Hepatocyte (in vitro differentiated cells): ENCODE measurements around the gene ROBO1. TPM values are rescaled to one million over a fixed set of nuclear protein-coding genes. Genes with fewer than 3 reads are reported as not detected.

ENCODE experiments used
- DNase-seq: peaks from one replicate; pipeline ENCODE4 v3.0.0-alpha.2; 2016; ENCODE audit warnings: low spot score
- H2AFZ ChIP-seq: fragments of 200-600 bp; sonication (generic); 2 replicates; pipeline ENCODE4 v1.6.0; 2016; ENCODE audit warnings: antibody characterized with exemption, mild to moderate bottlenecking
- H3K27ac ChIP-seq: fragments of 200-600 bp; sonication (generic); 2 replicates; pipeline ENCODE4 v1.5.1; 2016; ENCODE audit warnings: mild to moderate bottlenecking
- H3K27me3 ChIP-seq: fragments of 200-600 bp; sonication (generic); 2 replicates; pipeline ENCODE4 v1.6.1; 2016
- H3K36me3 ChIP-seq: fragments of 200-600 bp; sonication (generic); replicated peaks from 2 replicates; pipeline ENCODE4 v1.5.1; 2016; ENCODE audit warnings: low read depth; ENCODE audit not compliant: insufficient read depth
- H3K4me1 ChIP-seq: fragments of 200-600 bp; sonication (generic); 2 replicates; pipeline ENCODE4 v1.5.1; 2016; ENCODE audit warnings: mild to moderate bottlenecking, moderate library complexity; ENCODE audit not compliant: insufficient read depth
- H3K4me2 ChIP-seq: fragments of 200-600 bp; sonication (generic); 2 replicates; pipeline ENCODE4 v1.6.0; 2016
- H3K4me3 ChIP-seq: fragments of 200-600 bp; sonication (generic); 2 replicates; pipeline ENCODE4 v1.5.1; 2016; ENCODE audit warnings: mild to moderate bottlenecking
- H3K79me2 ChIP-seq: fragments of 200-600 bp; sonication (generic); 2 replicates; pipeline ENCODE4 v1.6.0; 2017; ENCODE audit warnings: mild to moderate bottlenecking
- H3K9me2 ChIP-seq: fragments of 200-600 bp; sonication (generic); replicated peaks from 2 replicates; pipeline ENCODE4 v1.6.0; 2017; ENCODE audit warnings: mild to moderate bottlenecking; ENCODE audit not compliant: insufficient read depth
- H3K9me3 ChIP-seq: fragments of 200-600 bp; sonication (generic); 2 replicates; pipeline ENCODE4 v1.5.1; 2016; ENCODE audit warnings: low read depth, mild to moderate bottlenecking
- H4K20me1 ChIP-seq: fragments of 200-600 bp; sonication (generic); 2 replicates; pipeline ENCODE4 v1.6.0; 2016; ENCODE audit warnings: mild to moderate bottlenecking; ENCODE audit not compliant: insufficient read depth, poor library complexity, severe bottlenecking
- EZH2 ChIP-seq: fragments of 200-600 bp; sonication (generic); IDR thresholded peaks from 2 replicates; pipeline ENCODE4 v1.6.1; 2016; ENCODE audit warnings: antibody characterized with exemption, mild to moderate bottlenecking, borderline replicate concordance
- EZH2phosphoT487 ChIP-seq: fragments of 200-600 bp; sonication (generic); IDR thresholded peaks from one replicate; pipeline ENCODE4 v1.6.1; 2018; ENCODE audit warnings: antibody characterized with exemption, mild to moderate bottlenecking, low read depth, moderate library complexity; ENCODE audit not compliant: unreplicated experiment, severe bottlenecking
- WGBS: methylation state at CpG from one replicate; pipeline ENCODE4 v1.1.6; 2016; ENCODE audit warnings: low lambda C conversion rate; ENCODE audit errors: missing lambda C conversion rate; 5-methylcytosine and 5-hydroxymethylcytosine counted together
- polyA plus RNA-seq: library from polyadenylated mRNA; unstranded; fragments of >200 nt; fragmentation: Nextera tagmentation; extraction: Ambion mirVana; gene quantifications from 2 replicates; pipeline ENCODE4 v1.2.1, GENCODE V29; 2016
- total RNA-seq: library from RNA; depleted of rRNA; stranded (reverse); fragments of >200 nt; gene quantifications from 2 replicates; pipeline ENCODE4 v1.2.3, GENCODE V29; 2014
- TF ChIP-seq, protein P1 (sequence below): fragments of 200-600 bp; sonication (generic); IDR thresholded peaks from 2 replicates; pipeline ENCODE4 v1.5.1; 2016; ENCODE audit warnings: antibody characterized with exemption, mild to moderate bottlenecking; ENCODE audit not compliant: poor library complexity

Gene ROBO1
- total and polyA plus RNA-seq, 2 experiments from 2014 or later, result 13.6 to 44.3 TPM

DNA sequence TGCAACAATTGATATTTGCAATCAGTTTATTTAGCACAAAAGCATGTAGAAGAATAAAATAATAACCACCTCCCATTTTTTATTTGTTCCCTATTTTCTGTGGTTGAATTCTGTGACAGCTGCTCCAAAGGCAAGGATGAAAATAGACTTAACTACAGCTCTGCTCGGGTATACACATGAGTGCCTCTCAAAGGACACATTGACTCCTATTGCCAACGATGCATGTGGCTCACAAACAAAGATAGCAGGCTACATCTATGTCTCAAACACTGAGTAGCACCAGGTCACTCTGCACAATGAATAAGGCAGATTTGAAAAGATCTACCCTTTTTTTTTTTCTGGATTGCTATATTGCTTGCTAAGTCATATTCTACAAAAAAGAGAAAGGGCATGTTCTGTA is 612.9 kb downstream of the ROBO1 start:
- no peaks in the 10 kb centered on the region for H3K9me2 ChIP-seq
- no peak overlapping the region for H2AFZ ChIP-seq
- no peak overlapping the region for H3K4me2 ChIP-seq
- no peak for DNase-seq
- no peaks in the 10 kb centered on the region for H3K36me3 ChIP-seq
- H3K9me3 ChIP-seq, result no peaks in the 10 kb centered on the region
- no peaks in the 10 kb centered on the region for H3K4me1 ChIP-seq
- no peak overlapping the region for H3K4me3 ChIP-seq
- no peak overlapping the region for H3K27ac ChIP-seq
- WGBS, result 73% methylated on average over 2 of the region's 2 CpGs
- H3K79me2 ChIP-seq, result no peaks in the 10 kb centered on the region
- no peaks in the 10 kb centered on the region for H4K20me1 ChIP-seq
- H3K27me3 ChIP-seq, result no peaks in the 10 kb centered on the region
- TF ChIP-seq EZH2, result no peak
- TF ChIP-seq EZH2phosphoT487, result no peak
- TF ChIP-seq, protein P1, sequence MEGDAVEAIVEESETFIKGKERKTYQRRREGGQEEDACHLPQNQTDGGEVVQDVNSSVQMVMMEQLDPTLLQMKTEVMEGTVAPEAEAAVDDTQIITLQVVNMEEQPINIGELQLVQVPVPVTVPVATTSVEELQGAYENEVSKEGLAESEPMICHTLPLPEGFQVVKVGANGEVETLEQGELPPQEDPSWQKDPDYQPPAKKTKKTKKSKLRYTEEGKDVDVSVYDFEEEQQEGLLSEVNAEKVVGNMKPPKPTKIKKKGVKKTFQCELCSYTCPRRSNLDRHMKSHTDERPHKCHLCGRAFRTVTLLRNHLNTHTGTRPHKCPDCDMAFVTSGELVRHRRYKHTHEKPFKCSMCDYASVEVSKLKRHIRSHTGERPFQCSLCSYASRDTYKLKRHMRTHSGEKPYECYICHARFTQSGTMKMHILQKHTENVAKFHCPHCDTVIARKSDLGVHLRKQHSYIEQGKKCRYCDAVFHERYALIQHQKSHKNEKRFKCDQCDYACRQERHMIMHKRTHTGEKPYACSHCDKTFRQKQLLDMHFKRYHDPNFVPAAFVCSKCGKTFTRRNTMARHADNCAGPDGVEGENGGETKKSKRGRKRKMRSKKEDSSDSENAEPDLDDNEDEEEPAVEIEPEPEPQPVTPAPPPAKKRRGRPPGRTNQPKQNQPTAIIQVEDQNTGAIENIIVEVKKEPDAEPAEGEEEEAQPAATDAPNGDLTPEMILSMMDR, result no peak

DNA sequence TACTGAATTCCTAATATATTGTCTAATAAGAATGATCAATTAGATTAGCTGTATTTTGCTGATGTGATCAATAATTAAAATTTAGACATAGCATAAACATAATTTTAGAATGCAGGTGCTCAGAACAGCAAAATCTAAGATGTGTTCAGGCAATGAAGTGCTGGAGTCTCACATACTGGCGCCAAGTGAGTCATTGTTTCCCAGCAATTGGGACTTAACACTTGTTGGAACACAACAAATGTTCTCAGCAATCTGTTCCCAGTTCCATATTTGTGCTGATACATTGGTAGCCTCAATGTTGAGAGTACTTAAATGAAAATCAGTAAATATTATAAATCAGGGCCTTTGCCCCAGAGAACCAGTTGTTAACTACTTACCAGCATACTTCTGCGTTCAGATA is 619.0 kb downstream of the ROBO1 start:
- no peak for DNase-seq
- no peak overlapping the region for H3K4me2 ChIP-seq
- H3K9me3 ChIP-seq, result no peaks in the 10 kb centered on the region
- H3K27ac ChIP-seq, result no peak overlapping the region
- H3K4me1 ChIP-seq, result no peaks in the 10 kb centered on the region
- no peak for TF ChIP-seq EZH2phosphoT487
- TF ChIP-seq, protein P1, result no peak
- no peak for TF ChIP-seq EZH2
- H3K4me3 ChIP-seq, result no peak overlapping the region
- no peaks in the 10 kb centered on the region for H3K27me3 ChIP-seq
- no peak overlapping the region for H2AFZ ChIP-seq
- 88% methylated on average over 2 of the region's 2 CpGs for WGBS
- no peaks in the 10 kb centered on the region for H3K79me2 ChIP-seq
- no peaks in the 10 kb centered on the region for H3K36me3 ChIP-seq
- no peaks in the 10 kb centered on the region for H4K20me1 ChIP-seq
- no peaks in the 10 kb centered on the region for H3K9me2 ChIP-seq

DNA sequence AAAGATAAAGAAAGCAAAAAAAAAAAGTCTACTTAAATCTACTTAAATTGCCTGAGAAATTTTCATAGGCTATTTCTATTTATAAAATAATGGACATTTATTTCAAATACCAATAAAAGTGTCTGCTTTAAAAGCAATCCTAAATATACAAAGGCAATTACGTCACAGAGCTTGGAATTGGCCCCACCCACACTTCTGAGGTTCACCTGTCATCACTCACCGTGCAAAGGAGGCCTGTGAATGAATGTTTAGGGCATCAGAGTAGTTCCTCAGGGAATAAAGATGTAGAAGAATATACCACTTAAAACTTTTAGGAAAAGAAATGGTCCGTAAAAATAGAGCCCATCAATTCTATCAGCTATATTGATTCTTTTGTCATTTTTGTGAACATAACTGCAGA is 621.8 kb downstream of the ROBO1 start:
- Histone ChIP-seq H3K27me3 (no peaks in the 10 kb centered on the region), H3K4me1 (no peaks in the 10 kb centered on the region), H3K4me2 (no peak overlapping the region), H2AFZ (no peak overlapping the region), H3K9me3 (no peaks in the 10 kb centered on the region), H3K27ac (no peak overlapping the region), H3K4me3 (no peak overlapping the region), H3K36me3 (no peaks in the 10 kb centered on the region), H3K9me2 (no peaks in the 10 kb centered on the region), H3K79me2 (no peaks in the 10 kb centered on the region), H4K20me1 (no peaks in the 10 kb centered on the region)
- WGBS, result 73% methylated on average over 3 of the region's 3 CpGs
- DNase-seq, result no peak
- no peak for TF ChIP-seq EZH2phosphoT487
- no peak for TF ChIP-seq EZH2
- TF ChIP-seq, protein P1, result no peak

DNA sequence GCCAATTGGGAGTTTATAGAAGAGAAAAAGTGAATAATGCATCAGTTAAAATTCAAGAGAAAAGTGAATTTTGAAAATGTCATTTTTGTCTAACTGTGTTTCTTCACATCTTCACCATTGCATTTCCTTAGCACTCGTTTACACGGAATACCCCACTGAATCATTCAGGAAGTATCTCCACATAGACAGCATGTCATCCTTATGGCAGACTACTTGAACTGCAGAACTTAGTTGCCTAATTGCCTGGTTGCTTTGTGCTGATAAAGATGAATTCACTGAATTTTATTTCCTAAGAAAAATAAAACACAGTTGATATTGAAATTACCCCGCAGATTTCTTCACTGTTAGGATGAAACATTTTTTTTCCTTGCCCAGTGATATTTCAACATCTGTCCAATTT is 627.1 kb downstream of the ROBO1 start:
- no peak for DNase-seq
- 91% methylated on average over 3 of the region's 3 CpGs for WGBS
- Histone ChIP-seq H3K36me3 (no peaks in the 10 kb centered on the region), H3K9me2 (no peaks in the 10 kb centered on the region), H3K27me3 (no peaks in the 10 kb centered on the region), H3K9me3 (no peaks in the 10 kb centered on the region), H4K20me1 (no peaks in the 10 kb centered on the region), H3K4me2 (no peak overlapping the region), H3K4me3 (no peak overlapping the region), H2AFZ (no peak overlapping the region), H3K4me1 (no peaks in the 10 kb centered on the region), H3K27ac (no peak overlapping the region), H3K79me2 (no peaks in the 10 kb centered on the region)
- TF ChIP-seq EZH2phosphoT487 (no peak), EZH2 (no peak)
- TF ChIP-seq, protein P1, result no peak
